Left lung (tissue), 10 donors: Measurements from ENCODE around the gene GPC6. TPM values are rescaled to one million over a fixed set of nuclear protein-coding genes. Genes with fewer than 3 reads are reported as not detected.
A peak's percentile ranks its signal among the peaks of the same experiment; 100 is the strongest.

ENCODE experiments used
- ATAC-seq: fragments of 200-7000 bp; cut with Tn5 transposase; one replicate; pipeline ENCODE4 v1.9.1; 2020; ENCODE audit warnings: moderate library complexity
- DNase-seq, 4 donors: peaks; one replicate each; pipeline ENCODE4 v3.0.0-alpha.2; 2013 to 2020
- H3K27ac ChIP-seq, 2 donors: fragments of 200-600 bp; sonication (generic) in 1 of 2; one replicate each; pipeline versions ENCODE4 v1.5.0 to v1.8.0; 2020 to 2021
- H3K27me3 ChIP-seq, 2 donors: fragments of 200-600 bp; sonication (generic) in 1 of 2; one replicate each; pipeline versions ENCODE4 v1.5.0 to v1.8.0; 2020 to 2021
- H3K36me3 ChIP-seq, 2 donors: fragments of 200-600 bp; sonication (generic) in 1 of 2; one replicate each; pipeline versions ENCODE4 v1.5.0 to v1.8.0; 2020 to 2021
- H3K4me1 ChIP-seq, 2 donors: fragments of 200-600 bp; one replicate each; pipeline ENCODE4 v1.8.0; 2021
- H3K4me3 ChIP-seq, 2 donors: fragments of 200-600 bp; sonication (generic) in 1 of 2; one replicate each; pipeline versions ENCODE4 v1.5.0 to v1.8.0; 2020 to 2021; ENCODE audit warnings: mild to moderate bottlenecking in 1 of 2
- H3K9me3 ChIP-seq, 2 donors: fragments of 200-600 bp; sonication (generic) in 1 of 2; one replicate each; pipeline versions ENCODE4 v1.5.0 to v1.8.0; 2020 to 2021
- intact Hi-C, 2 donors: fragments of 100-400 bp; cut with DNase I; formaldehyde crosslinking; loops; one replicate each; pipeline versions ENCODE4 v1.11.2 to v1.14.2; 2022
- polyA plus RNA-seq, 6 donors: library from polyadenylated mRNA; unstranded; fragments of 120-200 nt; gene quantifications; one replicate each; pipeline ENCODE4 v1.2.1, GENCODE V29; 2013; ENCODE audit not compliant: insufficient read length in 6 of 6
- total RNA-seq, 2 donors: library from RNA; stranded (reverse); fragmentation: NEBNext Ultra II Directional; extraction: Animal tissue kit (Norgen Biotek cat#: 25700); gene quantifications; one replicate each; pipeline ENCODE4 v1.2.1, GENCODE V29; 2021
- TF ChIP-seq, protein P1 (sequence below), 2 donors: fragments of 200-600 bp; sonication (generic) in 1 of 2; IDR thresholded peaks; one replicate each; pipeline versions ENCODE4 v1.5.0 to v1.8.0; 2021; ENCODE audit warnings: antibody characterized with exemption in 2 of 2
- donor health status: DM: no; HTN: yes; CAD: no.
- donor health status: DM: no; HTN: no; CAD: no.

Gene GPC6
- total and polyA plus RNA-seq, 8 donors, result 9.6 to 25.8 (median 21.1) TPM

GRCh38 chr13:94362411-94362909 is 1135.9 kb downstream of the GPC6 start:
- TF ChIP-seq, protein P1, sequence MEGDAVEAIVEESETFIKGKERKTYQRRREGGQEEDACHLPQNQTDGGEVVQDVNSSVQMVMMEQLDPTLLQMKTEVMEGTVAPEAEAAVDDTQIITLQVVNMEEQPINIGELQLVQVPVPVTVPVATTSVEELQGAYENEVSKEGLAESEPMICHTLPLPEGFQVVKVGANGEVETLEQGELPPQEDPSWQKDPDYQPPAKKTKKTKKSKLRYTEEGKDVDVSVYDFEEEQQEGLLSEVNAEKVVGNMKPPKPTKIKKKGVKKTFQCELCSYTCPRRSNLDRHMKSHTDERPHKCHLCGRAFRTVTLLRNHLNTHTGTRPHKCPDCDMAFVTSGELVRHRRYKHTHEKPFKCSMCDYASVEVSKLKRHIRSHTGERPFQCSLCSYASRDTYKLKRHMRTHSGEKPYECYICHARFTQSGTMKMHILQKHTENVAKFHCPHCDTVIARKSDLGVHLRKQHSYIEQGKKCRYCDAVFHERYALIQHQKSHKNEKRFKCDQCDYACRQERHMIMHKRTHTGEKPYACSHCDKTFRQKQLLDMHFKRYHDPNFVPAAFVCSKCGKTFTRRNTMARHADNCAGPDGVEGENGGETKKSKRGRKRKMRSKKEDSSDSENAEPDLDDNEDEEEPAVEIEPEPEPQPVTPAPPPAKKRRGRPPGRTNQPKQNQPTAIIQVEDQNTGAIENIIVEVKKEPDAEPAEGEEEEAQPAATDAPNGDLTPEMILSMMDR (IDR thresholded peaks at IDR 0.05), result peak; percentile 88 to 90
- H3K36me3 ChIP-seq, result no peaks in the 10 kb centered on the region
- H3K4me3 ChIP-seq, result no peak overlapping the region
- peak in 2 of 4 donors; percentile 81 to 89 for DNase-seq
- H3K27me3 ChIP-seq, result no peaks in the 10 kb centered on the region
- peak; percentile 99 for ATAC-seq
- no peak overlapping the region for H3K27ac ChIP-seq
- no peaks in the 10 kb centered on the region for H3K9me3 ChIP-seq
- H3K4me1 ChIP-seq, result no peaks in the 10 kb centered on the region
- intact Hi-C loops, result no loop called here

- intact Hi-C loops, result no loop called here
Observed at GRCh38 chr13:94366677-94367076, 1140.1 kb downstream of the GPC6 start.

GRCh38 chr13:94369972-94370436 is 1143.4 kb downstream of the GPC6 start:
- intact Hi-C loops, result no loop called here
- ATAC-seq (peak; percentile 66), DNase-seq (peak in 2 of 4 donors; percentile 91 to 95)

More at GRCh38 chr13:94366677-94367076, 1140.1 kb downstream of the GPC6 start:
- Histone ChIP-seq H3K36me3 (no peaks in the 10 kb centered on the region), H3K9me3 (no peaks in the 10 kb centered on the region), H3K27me3 (no peaks in the 10 kb centered on the region), H3K4me1 (no peaks in the 10 kb centered on the region), H3K4me3 (no peak overlapping the region), H3K27ac (no peak overlapping the region)
- ATAC-seq, result no peak
- TF ChIP-seq, protein P1 (IDR thresholded peaks at IDR 0.05), result no peak
- DNase-seq, result no peak

DNA sequence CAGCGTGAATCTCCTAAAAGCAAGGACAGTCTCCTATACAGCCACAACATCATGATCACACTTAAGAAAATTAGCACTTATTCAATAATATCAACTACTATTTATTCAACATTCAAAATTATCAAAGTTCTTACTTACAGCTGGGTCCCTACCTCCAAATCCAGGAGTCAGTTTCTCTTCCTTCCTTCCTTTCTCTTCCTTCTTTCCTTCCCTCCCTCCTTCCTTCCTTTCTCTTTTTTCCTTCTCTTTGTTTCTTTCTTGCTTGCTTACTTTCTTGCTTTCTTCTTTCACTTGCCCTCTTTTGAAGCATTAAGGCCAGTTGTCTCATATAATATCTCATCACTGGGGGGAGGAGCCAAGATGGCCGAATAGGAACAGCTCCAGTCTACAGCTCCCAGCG is 1145.2 kb downstream of the GPC6 start:
- Histone ChIP-seq H3K27ac (no peak overlapping the region), H3K27me3 (no peaks in the 10 kb centered on the region), H3K9me3 (no peaks in the 10 kb centered on the region), H3K4me3 (no peak overlapping the region), H3K4me1 (no peaks in the 10 kb centered on the region), H3K36me3 (no peaks in the 10 kb centered on the region)
- intact Hi-C loops, result no loop called here
- TF ChIP-seq, protein P1 (IDR thresholded peaks at IDR 0.05), result no peak
- no peak for DNase-seq
- no peak for ATAC-seq

More at GRCh38 chr13:94369972-94370436, 1143.4 kb downstream of the GPC6 start:
- no peaks in the 10 kb centered on the region for H3K9me3 ChIP-seq
- no peak overlapping the region for H3K4me3 ChIP-seq
- no peak overlapping the region for H3K27ac ChIP-seq
- no peaks in the 10 kb centered on the region for H3K36me3 ChIP-seq
- no peaks in the 10 kb centered on the region for H3K4me1 ChIP-seq
- no peaks in the 10 kb centered on the region for H3K27me3 ChIP-seq
- TF ChIP-seq, protein P1 (IDR thresholded peaks at IDR 0.05), result no peak

DNA sequence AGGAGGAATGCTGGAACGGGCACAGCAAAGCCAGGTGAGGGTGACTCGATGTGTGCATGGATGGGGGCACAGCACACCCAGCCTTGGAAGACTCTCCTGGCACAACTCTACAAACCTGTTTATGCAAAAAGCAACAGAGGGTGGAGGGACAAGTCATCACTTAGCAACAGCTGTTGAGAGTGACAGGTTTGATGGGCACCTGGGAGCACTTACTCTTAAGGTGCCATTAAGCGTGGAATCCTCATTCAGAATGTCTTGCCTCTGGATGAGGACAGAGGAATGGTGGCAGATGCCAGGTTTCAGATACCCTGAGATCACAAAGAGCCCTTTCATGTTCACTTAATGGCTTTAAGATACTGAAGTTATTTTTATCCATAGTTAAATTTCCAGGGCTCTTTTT is 1155.9 kb downstream of the GPC6 start:
- Histone ChIP-seq H3K36me3 (no peaks in the 10 kb centered on the region), H3K4me1 (no peaks in the 10 kb centered on the region), H3K27me3 (no peaks in the 10 kb centered on the region), H3K4me3 (no peak overlapping the region), H3K27ac (no peak overlapping the region), H3K9me3 (no peaks in the 10 kb centered on the region)
- no peak for ATAC-seq
- intact Hi-C loops, result no loop called here
- TF ChIP-seq, protein P1 (IDR thresholded peaks at IDR 0.05), result no peak
- DNase-seq, result no peak
